MM.1S (cell line): ENCODE measurements around the gene FAM193A.

Experiments used
- DNase-seq: peaks from one replicate; pipeline ENCODE4 v3.0.0-alpha.2; 2015
- H2AFZ ChIP-seq: fragments of 300-600 bp; sonication (generic); 2 replicates; pipeline ENCODE4 v1.6.0; 2016; ENCODE audit warnings: antibody characterized with exemption, low read length
- H3F3A ChIP-seq: fragments of 300-600 bp; sonication (generic); 2 replicates; pipeline ENCODE4 v1.6.1; 2016; ENCODE audit warnings: mild to moderate bottlenecking, antibody characterized with exemption, low read length, moderate library complexity, mixed read lengths; ENCODE audit not compliant: insufficient read depth
- H3K27ac ChIP-seq: fragments of 300-600 bp; sonication (generic); 2 replicates; pipeline ENCODE4 v1.5.1; 2016; ENCODE audit warnings: mild to moderate bottlenecking, low read length
- H3K27me3 ChIP-seq: fragments of 300-600 bp; sonication (generic); replicated peaks from 2 replicates; pipeline ENCODE4 v1.6.0; 2016; ENCODE audit warnings: low read length; ENCODE audit not compliant: insufficient read depth
- H3K36me3 ChIP-seq: fragments of 300-600 bp; sonication (generic); replicated peaks from 2 replicates; pipeline ENCODE4 v1.6.1; 2016; ENCODE audit warnings: mild to moderate bottlenecking, low read length, mixed read lengths; ENCODE audit not compliant: insufficient read depth
- H3K4me1 ChIP-seq: fragments of 300-600 bp; sonication (generic); 2 replicates; pipeline ENCODE4 v1.6.1; 2016; ENCODE audit warnings: low read length, mixed read lengths
- H3K4me2 ChIP-seq: fragments of 300-600 bp; sonication (generic); 2 replicates; pipeline ENCODE4 v1.6.0; 2016; ENCODE audit warnings: low read depth, low read length
- H3K4me3 ChIP-seq: fragments of 300-600 bp; sonication (generic); 2 replicates; pipeline ENCODE4 v1.5.1; 2016; ENCODE audit warnings: low read length, mixed read lengths
- H3K79me2 ChIP-seq: fragments of 300-600 bp; sonication (generic); 2 replicates; pipeline ENCODE4 v1.6.1; 2016; ENCODE audit warnings: mixed run types, low read length, mixed read lengths
- H3K9ac ChIP-seq: fragments of 300-600 bp; sonication (generic); 2 replicates; pipeline ENCODE4 v1.6.1; 2016; ENCODE audit warnings: low read length, mixed read lengths
- H3K9me2 ChIP-seq: fragments of 300-600 bp; sonication (generic); replicated peaks from 2 replicates; pipeline ENCODE4 v1.6.1; 2016; ENCODE audit warnings: mild to moderate bottlenecking, low read length, mixed read lengths; ENCODE audit not compliant: insufficient read depth
- H3K9me3 ChIP-seq: fragments of 300-600 bp; sonication (generic); replicated peaks from 2 replicates; pipeline ENCODE4 v1.6.1; 2016; ENCODE audit warnings: mild to moderate bottlenecking, low read length, mixed read lengths; ENCODE audit not compliant: insufficient read depth
- H4K20me1 ChIP-seq: fragments of 300-600 bp; sonication (generic); 2 replicates; pipeline ENCODE4 v1.6.1; 2016; ENCODE audit warnings: mild to moderate bottlenecking, low read length, moderate library complexity, mixed read lengths; ENCODE audit not compliant: insufficient read depth
- CTCF ChIP-seq: fragments of 300-600 bp; sonication (generic); IDR thresholded peaks from 2 replicates; pipeline ENCODE4 v1.5.1; 2016; ENCODE audit warnings: antibody characterized with exemption, low read length, mixed read lengths
- EZH2 ChIP-seq: fragments of 300-600 bp; sonication (generic); optimal IDR thresholded peaks from 2 replicates; pipeline ENCODE3; 2017; ENCODE audit warnings: low read depth, mild to moderate bottlenecking, antibody characterized with exemption, low read length, mixed read lengths
- EZH2phosphoT487 ChIP-seq: fragments of 300-600 bp; sonication (generic); IDR thresholded peaks from 2 replicates; pipeline ENCODE4 v1.6.1; 2018; ENCODE audit warnings: antibody characterized with exemption, low read length

FAM193A gene

GRCh38 chr4:2565533-2565932 is 29.1 kb downstream of the FAM193A start:
- H3F3A ChIP-seq = no peaks in the 10 kb centered on the region
- H3K9ac ChIP-seq = no peak overlapping the region
- H2AFZ ChIP-seq = no peak overlapping the region
- no peaks in the 10 kb centered on the region for H3K27me3 ChIP-seq
- no peak for DNase-seq
- H3K79me2 ChIP-seq = peaks cover 90% of the 10 kb centered on the region
- TF ChIP-seq EZH2 (no peak), CTCF (no peak), EZH2phosphoT487 (no peak)
- no peaks in the 10 kb centered on the region for H3K9me2 ChIP-seq
- no peaks in the 10 kb centered on the region for H3K4me1 ChIP-seq
- no peaks in the 10 kb centered on the region for H3K36me3 ChIP-seq
- no peaks in the 10 kb centered on the region; the same call in 1 of the 2 replicates for H4K20me1 ChIP-seq
- H3K4me2 ChIP-seq = no peak overlapping the region
- no peak overlapping the region for H3K4me3 ChIP-seq
- H3K27ac ChIP-seq = no peak overlapping the region
- H3K9me3 ChIP-seq = no peaks in the 10 kb centered on the region

DNA sequence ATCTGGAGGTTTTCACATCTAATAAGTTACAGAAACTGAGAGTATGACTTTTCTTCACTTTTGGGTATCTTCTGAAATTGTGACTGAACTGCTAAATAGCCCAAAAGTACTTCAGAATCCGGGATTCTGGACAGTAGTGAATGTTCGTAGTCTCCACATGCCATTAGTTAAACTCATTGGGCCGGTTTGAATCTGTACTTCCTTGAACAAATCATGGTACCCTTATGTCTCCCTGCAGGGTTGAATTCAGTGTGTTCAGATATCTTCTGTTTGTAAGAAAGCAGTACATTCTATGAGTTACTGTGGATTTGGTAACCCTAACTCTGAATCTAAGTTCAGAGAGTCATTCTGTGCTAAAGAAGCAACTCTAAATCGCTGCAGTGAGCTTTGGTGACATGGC is 33.6 kb downstream of the FAM193A start:
- Histone ChIP-seq H3K79me2 (peaks cover 92% of the 10 kb centered on the region), H4K20me1 (no peaks in the 10 kb centered on the region)

DNA sequence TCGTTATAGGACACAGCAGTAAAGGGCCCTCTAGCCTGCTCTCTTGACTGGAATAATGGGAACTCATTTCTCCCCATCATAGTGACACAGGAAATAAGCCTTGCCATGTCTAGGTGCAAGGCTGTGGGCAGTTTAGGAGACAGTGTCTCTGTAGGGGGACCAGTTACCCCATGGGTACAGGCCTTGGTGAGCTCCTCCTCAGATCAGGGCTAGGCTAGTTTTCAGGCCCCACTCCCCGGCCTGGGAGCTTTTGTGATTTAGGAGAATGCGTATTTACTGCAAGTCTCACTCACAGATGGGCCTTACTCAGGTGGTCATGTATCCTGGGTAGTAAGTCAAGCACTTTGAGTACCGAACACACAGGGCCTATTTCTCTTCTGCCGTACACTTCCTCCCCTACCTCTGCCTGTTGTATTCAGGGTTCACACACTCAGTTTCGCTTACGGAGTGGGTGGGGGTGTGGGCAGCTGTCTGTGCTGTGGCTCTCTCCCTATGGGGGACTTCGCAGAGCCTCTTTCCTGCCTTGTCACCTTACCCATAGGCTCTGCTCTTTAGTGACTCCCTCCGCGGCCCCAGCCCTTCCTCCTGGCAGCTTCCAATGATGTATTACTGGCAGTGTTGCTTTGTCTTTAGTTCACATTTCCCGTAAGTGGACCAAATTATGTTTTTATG is 34.2 kb downstream of the FAM193A start:
- no peak overlapping the region for H3K27ac ChIP-seq
- no peak for DNase-seq

More for the DNA sequence above, 33.6 kb downstream of the FAM193A start:
- Histone ChIP-seq H2AFZ (no peak overlapping the region), H3K27ac (no peak overlapping the region), H3F3A (no peaks in the 10 kb centered on the region), H3K9me3 (no peaks in the 10 kb centered on the region), H3K27me3 (no peaks in the 10 kb centered on the region), H3K9ac (no peak overlapping the region), H3K4me2 (no peak overlapping the region), H3K9me2 (no peaks in the 10 kb centered on the region), H3K4me3 (no peak overlapping the region), H3K36me3 (no peaks in the 10 kb centered on the region), H3K4me1 (no peaks in the 10 kb centered on the region)
- no peak for TF ChIP-seq EZH2
- TF ChIP-seq EZH2phosphoT487 = no peak
- no peak for TF ChIP-seq CTCF
- DNase-seq = no peak

More for the DNA sequence above, 34.2 kb downstream of the FAM193A start:
- H2AFZ ChIP-seq = no peak overlapping the region
- H3K4me2 ChIP-seq = no peak overlapping the region
- H3K9me2 ChIP-seq = no peaks in the 10 kb centered on the region
- H3K4me1 ChIP-seq = no peaks in the 10 kb centered on the region
- no peaks in the 10 kb centered on the region for H4K20me1 ChIP-seq
- no peaks in the 10 kb centered on the region for H3K9me3 ChIP-seq
- H3K4me3 ChIP-seq = no peak overlapping the region
- H3K27me3 ChIP-seq = no peaks in the 10 kb centered on the region
- H3K36me3 ChIP-seq = no peaks in the 10 kb centered on the region
- H3K9ac ChIP-seq = no peak overlapping the region
- H3K79me2 ChIP-seq = peaks cover 90% of the 10 kb centered on the region
- TF ChIP-seq EZH2 (no peak), CTCF (no peak), EZH2phosphoT487 (no peak)
- no peaks in the 10 kb centered on the region for H3F3A ChIP-seq
